ENCODE results near the gene C1RL.
"Not testable (repeated sequence)": the region's sequence is repeated elsewhere in the genome, so short reads cannot be mapped to it uniquely, and the experiment has no call there.

Gene C1RL

GRCh38 chr12:7113389-7113871 is 4.4 kb upstream of the C1RL start:
- no peak for DNase-seq

GRCh38 chr12:7112041-7112440 is 3.0 kb upstream of the C1RL start:
- DNase-seq = no peak

GRCh38 chr12:7110661-7111060 is 1.6 kb upstream of the C1RL start:
- no peak for DNase-seq

GRCh38 chr12:7109572-7109920 is 532 bp upstream of the C1RL start:
- no peak for DNase-seq

- DNase-seq = no peak
Observed at GRCh38 chr12:7108003-7108795, 815 bp downstream of the C1RL start.

- no peak for DNase-seq
Observed at GRCh38 chr12:7107636-7108002, 1.4 kb downstream of the C1RL start.

- DNase-seq = not testable (repeated sequence)
Observed at GRCh38 chr12:7107181-7107580, 1.8 kb downstream of the C1RL start.

- no peak for DNase-seq
Observed at GRCh38 chr12:7106082-7106481, 2.9 kb downstream of the C1RL start.

GRCh38 chr12:7103837-7104584 is 5.0 kb downstream of the C1RL start:
- no peak for DNase-seq

GRCh38 chr12:7102582-7102981 is 6.4 kb downstream of the C1RL start:
- no peak for DNase-seq

- DNase-seq = no peak
Observed at GRCh38 chr12:7101694-7102131, 7.3 kb downstream of the C1RL start.

GRCh38 chr12:7101047-7101693 is 7.8 kb downstream of the C1RL start:
- no peak for DNase-seq

GRCh38 chr12:7100239-7100638 is 8.8 kb downstream of the C1RL start:
- DNase-seq = peak; percentile 60

- peak; percentile 88 for DNase-seq
Observed at GRCh38 chr12:7099290-7099996, 9.6 kb downstream of the C1RL start.

GRCh38 chr12:7096979-7097378 is 12.0 kb downstream of the C1RL start:
- DNase-seq = no peak

- no peak for DNase-seq
Observed at GRCh38 chr12:7096006-7096932, 12.7 kb downstream of the C1RL start.

- no peak for DNase-seq
Observed at GRCh38 chr12:7093892-7094291, 15.1 kb downstream of the C1RL start.

- no peak for DNase-seq
Observed at GRCh38 chr12:7093486-7093885, 15.5 kb downstream of the C1RL start.

GRCh38 chr12:7092986-7093460 is 16.0 kb downstream of the C1RL start:
- no peak for DNase-seq

GRCh38 chr12:7092229-7092985 is 16.6 kb downstream of the C1RL start, which contains the start of gene C1R:
Gene C1R, minus strand, starts transcription at chr12:7092445. Its CDS starts 57 bp downstream, at chr12:7092388.
- DNase-seq = no peak

GRCh38 chr12:7091660-7092228 is 17.3 kb downstream of the C1RL start:
- no peak for DNase-seq
